AG04449 (cell line): ENCODE measurements around the gene SAPCD1.

Experiments used
- CTCF ChIA-PET: fragments of 350-600 bp; formaldehyde crosslinking; extraction: SDS; loops from one replicate; lab custom pipeline; 2021; ENCODE audit warnings: antibody characterized with exemption; lab: Yijun Ruan, JAX
- POLR2A ChIA-PET: fragments of 400-600, 350-600 bp; formaldehyde crosslinking; extraction: SDS; loops from one replicate; lab custom pipeline; 2020; ENCODE audit warnings: antibody characterized with exemption, inconsistent platforms; lab: Yijun Ruan, JAX
- DNase-seq: peaks from one replicate; pipeline ENCODE4 v3.0.0-alpha.2; 2010; ENCODE audit warnings: low read depth, low spot score
- H3K4me3 ChIP-seq: 2 replicates; pipeline ENCODE4 v1.5.1; 2011; ENCODE audit warnings: low read depth, mild to moderate bottlenecking, control low read depth, low read length
- CTCF ChIP-seq: IDR thresholded peaks from one replicate; pipeline ENCODE4 v1.5.1; 2011; ENCODE audit warnings: mild to moderate bottlenecking, moderate library complexity, low read length, control low read depth, inconsistent platforms; ENCODE audit not compliant: insufficient read depth; ENCODE audit errors: missing control alignments

Gene SAPCD1

GRCh38 chr6:31794294-31794865, 31.9 kb downstream of the SAPCD1 start:
- ChIA-PET CTCF (interaction anchor here (0.7 to 5.3 kb wide), 9 partner anchors 8 to 113 kb away, joined by 3 to 57 read pairs (median 4); partner anchors contain the start of genes LSM2 and LY6G5C), POLR2A (interaction anchor here (0.8 to 2.4 kb wide), 6 partner anchors 12 to 91 kb away, joined by 3 to 17 read pairs (median 3); partner anchors contain the start of genes ABHD16A, HSPA1B, LSM2 and NEU1)
- H3K4me3 ChIP-seq, result peak overlapping the region; percentile 68
- DNase-seq, result no peak
- TF ChIP-seq CTCF, result no peak

- DNase-seq, result no peak
- TF ChIP-seq CTCF, result no peak
- POLR2A ChIA-PET, result interaction anchor here (0.8 to 2.4 kb wide), 12 partner anchors 11 to 92 kb away, joined by 3 to 17 read pairs (median 4); partner anchors contain the start of genes ABHD16A, CLIC1, HSPA1A and HSPA1B
- CTCF ChIA-PET, result interaction anchor here (0.7 to 5.3 kb wide), 10 partner anchors 8 to 114 kb away, joined by 3 to 57 read pairs (median 5); partner anchors contain the start of genes HSPA1B, LSM2 and LY6G5C
- peak overlapping the region; percentile 68 for H3K4me3 ChIP-seq
Observed at GRCh38 chr6:31794866-31795615, 32.6 kb downstream of the SAPCD1 start.

GRCh38 chr6:31795616-31796298, 33.3 kb downstream of the SAPCD1 start, which contains the start of gene VARS1:
TSS of gene VARS1 (minus strand) at chr6:31795752. CDS start at chr6:31795217, 535 bp downstream.
- peak; percentile 97 for TF ChIP-seq CTCF
- ChIA-PET CTCF (interaction anchor here (0.8 to 5.3 kb wide), 18 partner anchors 9 to 115 kb away, joined by 3 to 57 read pairs (median 4); partner anchors contain the start of genes HSPA1B, LSM2, LY6G5C and VWA7), POLR2A (interaction anchor here (1.0 to 2.4 kb wide), 10 partner anchors 9 to 93 kb away, joined by 3 to 17 read pairs (median 6); partner anchors contain the start of genes ABHD16A, CLIC1, DDAH2 and HSPA1A)
- no peak for DNase-seq
- peak within 1 kb of the TSS; percentile 68 for H3K4me3 ChIP-seq

GRCh38 chr6:31796993-31797385, 34.5 kb downstream of the SAPCD1 start:
- no peak for DNase-seq
- POLR2A ChIA-PET, result interaction anchor here (1.5 kb wide), 2 partner anchors 17 to 18 kb away, joined by 7 to 15 read pairs; partner anchors contain the start of genes HSPA1A and HSPA1L
- TF ChIP-seq CTCF, result no peak
- no peak overlapping the region for H3K4me3 ChIP-seq
- CTCF ChIA-PET, result interaction anchor here (1.1 to 5.3 kb wide), 7 partner anchors 9 to 45 kb away, joined by 3 to 57 read pairs (median 4); partner anchors contain the start of gene LSM2

DNA sequence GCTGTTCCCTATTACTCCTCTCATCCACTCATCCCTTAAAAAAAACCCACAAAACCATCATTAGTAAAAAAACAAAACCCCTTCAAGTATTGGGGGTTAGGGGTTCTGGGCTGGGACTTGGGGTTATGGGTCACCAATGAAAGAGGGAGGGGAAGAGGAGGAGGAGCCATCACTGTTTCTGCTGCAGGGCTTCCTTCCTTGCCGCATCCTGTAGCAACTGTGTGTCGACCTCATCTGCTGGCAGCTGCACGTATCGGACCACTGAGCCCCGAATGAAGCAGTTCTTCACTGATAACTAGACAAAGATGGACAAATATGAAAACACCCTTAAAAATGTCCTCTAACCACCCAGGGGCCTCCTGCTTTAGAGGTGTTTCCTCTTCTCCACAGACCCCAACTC, 35.1 kb downstream of the SAPCD1 start:
- ChIA-PET POLR2A (no interaction called here), CTCF (interaction anchor here (1.6 to 5.3 kb wide), 2 partner anchors 8 to 41 kb away, joined by 4 to 57 read pairs; partner anchors contain the start of gene LSM2)
- no peak for DNase-seq
- no peak overlapping the region for H3K4me3 ChIP-seq
- no peak for TF ChIP-seq CTCF
